ENCODE data around the gene LHX5. TPM values are rescaled to one million over a fixed set of nuclear protein-coding genes. Genes with fewer than 3 reads are reported as not detected.
A peak's percentile ranks its signal among the peaks of the same experiment; 100 is the strongest.

The LHX5 gene
- total RNA-seq, 1 experiment from 2014 or later: 0.07 TPM

- H3K27me3 ChIP-seq (ENCODE audit: control insufficient read depth, insufficient read depth, low read length): peaks cover 11% of the 10 kb centered on the region
- DNase-seq: no peak
- no peak overlapping the region for H3K4me3 ChIP-seq (ENCODE audit: insufficient read depth, low read depth, low read length)
- H3K36me3 ChIP-seq (replicated peaks; ENCODE audit: control insufficient read depth, insufficient read depth, low read length): no peaks in the 10 kb centered on the region
These were observed 15.1 kb upstream of the LHX5 start for GRCh38 chr12:113486722-113487121.

- peak; percentile 88 for DNase-seq
- peaks cover 23% of the 10 kb centered on the region for H3K27me3 ChIP-seq (ENCODE audit: control insufficient read depth, insufficient read depth, low read length)
- H3K36me3 ChIP-seq (replicated peaks; ENCODE audit: control insufficient read depth, insufficient read depth, low read length): no peaks in the 10 kb centered on the region
- H3K4me3 ChIP-seq (ENCODE audit: insufficient read depth, low read depth, low read length): no peak overlapping the region
These were observed 13.7 kb upstream of the LHX5 start for GRCh38 chr12:113485330-113485729.

- peak; percentile 82 for DNase-seq
- Histone ChIP-seq H3K4me3 (ENCODE audit: insufficient read depth, low read depth, low read length) (no peak overlapping the region), H3K36me3 (replicated peaks; ENCODE audit: control insufficient read depth, insufficient read depth, low read length) (no peaks in the 10 kb centered on the region), H3K27me3 (ENCODE audit: control insufficient read depth, insufficient read depth, low read length) (peaks cover 51% of the 10 kb centered on the region)
These were observed 10.7 kb upstream of the LHX5 start for GRCh38 chr12:113482334-113482733.

- H3K4me3 ChIP-seq (ENCODE audit: insufficient read depth, low read depth, low read length): no peak overlapping the region
- H3K36me3 ChIP-seq (replicated peaks; ENCODE audit: control insufficient read depth, insufficient read depth, low read length): no peaks in the 10 kb centered on the region
- H3K27me3 ChIP-seq (ENCODE audit: control insufficient read depth, insufficient read depth, low read length): peaks cover 67% of the 10 kb centered on the region
- DNase-seq: no peak
These were observed 8.8 kb upstream of the LHX5 start for GRCh38 chr12:113480336-113480971.

- Histone ChIP-seq H3K4me3 (ENCODE audit: insufficient read depth, low read depth, low read length) (peak overlapping the region; percentile 26), H3K27me3 (ENCODE audit: control insufficient read depth, insufficient read depth, low read length) (peaks cover 74% of the 10 kb centered on the region), H3K36me3 (replicated peaks; ENCODE audit: control insufficient read depth, insufficient read depth, low read length) (no peaks in the 10 kb centered on the region)
- peak; percentile 92 for DNase-seq
These were observed 8.1 kb upstream of the LHX5 start for GRCh38 chr12:113479590-113480335.

GRCh38 chr12:113479216-113479589 lies 7.5 kb upstream of the LHX5 start:
- peaks cover 80% of the 10 kb centered on the region for H3K27me3 ChIP-seq (ENCODE audit: control insufficient read depth, insufficient read depth, low read length)
- no peak overlapping the region; the same call in 1 of the 2 replicates for H3K4me3 ChIP-seq (ENCODE audit: insufficient read depth, low read depth, low read length)
- no peaks in the 10 kb centered on the region for H3K36me3 ChIP-seq (replicated peaks; ENCODE audit: control insufficient read depth, insufficient read depth, low read length)
- DNase-seq: no peak

- peak; percentile 69 for DNase-seq
- Histone ChIP-seq H3K36me3 (replicated peaks; ENCODE audit: control insufficient read depth, insufficient read depth, low read length) (no peaks in the 10 kb centered on the region), H3K4me3 (ENCODE audit: insufficient read depth, low read depth, low read length) (peak overlapping the region; percentile 19)
These were observed 6.8 kb upstream of the LHX5 start for GRCh38 chr12:113478351-113479011.

GRCh38 chr12:113477842-113478215 lies 6.2 kb upstream of the LHX5 start:
- peaks cover 88% of the 10 kb centered on the region for H3K27me3 ChIP-seq (ENCODE audit: control insufficient read depth, insufficient read depth, low read length)
- H3K36me3 ChIP-seq (replicated peaks; ENCODE audit: control insufficient read depth, insufficient read depth, low read length): no peaks in the 10 kb centered on the region
- no peak for DNase-seq
- no peak overlapping the region for H3K4me3 ChIP-seq (ENCODE audit: insufficient read depth, low read depth, low read length)

More at GRCh38 chr12:113478351-113479011, 6.8 kb upstream of the LHX5 start:
- peaks cover 85% of the 10 kb centered on the region for H3K27me3 ChIP-seq (ENCODE audit: control insufficient read depth, insufficient read depth, low read length)

GRCh38 chr12:113477171-113477841 lies 5.6 kb upstream of the LHX5 start:
- peak; percentile 78 for DNase-seq
- no peaks in the 10 kb centered on the region for H3K36me3 ChIP-seq (replicated peaks; ENCODE audit: control insufficient read depth, insufficient read depth, low read length)
- H3K4me3 ChIP-seq (ENCODE audit: insufficient read depth, low read depth, low read length): no peak overlapping the region
- H3K27me3 ChIP-seq (ENCODE audit: control insufficient read depth, insufficient read depth, low read length): peaks cover 93% of the 10 kb centered on the region

- Histone ChIP-seq H3K27me3 (ENCODE audit: control insufficient read depth, insufficient read depth, low read length) (peaks cover 98% of the 10 kb centered on the region), H3K4me3 (ENCODE audit: insufficient read depth, low read depth, low read length) (peak overlapping the region; percentile 21), H3K36me3 (replicated peaks; ENCODE audit: control insufficient read depth, insufficient read depth, low read length) (no peaks in the 10 kb centered on the region)
- peak; percentile 81 for DNase-seq
These were observed 4.7 kb upstream of the LHX5 start for GRCh38 chr12:113476176-113476986.

GRCh38 chr12:113475451-113476175 lies 3.9 kb upstream of the LHX5 start:
- H3K4me3 ChIP-seq (ENCODE audit: insufficient read depth, low read depth, low read length): peak overlapping the region; percentile 21

GRCh38 chr12:113474635-113475436 lies 3.2 kb upstream of the LHX5 start:
- H3K4me3 ChIP-seq (ENCODE audit: insufficient read depth, low read depth, low read length): no peak overlapping the region
- DNase-seq: no peak
- H3K36me3 ChIP-seq (replicated peaks; ENCODE audit: control insufficient read depth, insufficient read depth, low read length): no peaks in the 10 kb centered on the region
- H3K27me3 ChIP-seq (ENCODE audit: control insufficient read depth, insufficient read depth, low read length): peaks cover 98% of the 10 kb centered on the region

More at GRCh38 chr12:113475451-113476175, 3.9 kb upstream of the LHX5 start:
- Histone ChIP-seq H3K27me3 (ENCODE audit: control insufficient read depth, insufficient read depth, low read length) (peaks cover 98% of the 10 kb centered on the region), H3K36me3 (replicated peaks; ENCODE audit: control insufficient read depth, insufficient read depth, low read length) (no peaks in the 10 kb centered on the region)
- DNase-seq: peak; percentile 70

- Histone ChIP-seq H3K36me3 (replicated peaks; ENCODE audit: control insufficient read depth, insufficient read depth, low read length) (no peaks in the 10 kb centered on the region), H3K4me3 (ENCODE audit: insufficient read depth, low read depth, low read length) (no peak overlapping the region), H3K27me3 (ENCODE audit: control insufficient read depth, insufficient read depth, low read length) (peaks cover 98% of the 10 kb centered on the region)
- peak; percentile 64 for DNase-seq
These were observed 2.3 kb upstream of the LHX5 start for GRCh38 chr12:113473942-113474341.

Measured in H7 (cell line).